NCI-H187 (cell line): ENCODE results near the gene STXBP4.
"Not testable (repeated sequence)": the region's sequence is repeated elsewhere in the genome, so short reads cannot be mapped to it uniquely, and the experiment has no call there.

Experiments used
- DNase-seq, 2 experiments: peaks; one replicate each; lab custom pipeline; 2025; lab: John Stamatoyannopoulos, UW

Gene STXBP4

GRCh38 chr17:55040611-55041010 is 72.0 kb downstream of the STXBP4 start:
- DNase-seq: no peak

- no peak for DNase-seq
Measured at GRCh38 chr17:55053855-55054254, 85.3 kb downstream of the STXBP4 start.

GRCh38 chr17:55054429-55054828 is 85.9 kb downstream of the STXBP4 start:
- DNase-seq: no peak

GRCh38 chr17:55056526-55056925 is 88.0 kb downstream of the STXBP4 start:
- no peak for DNase-seq

GRCh38 chr17:55057184-55057583 is 88.6 kb downstream of the STXBP4 start:
- no peak for DNase-seq

GRCh38 chr17:55059724-55060123 is 91.2 kb downstream of the STXBP4 start:
- no peak for DNase-seq

GRCh38 chr17:55062921-55063320 is 94.4 kb downstream of the STXBP4 start:
- no peak for DNase-seq

- no peak for DNase-seq
Measured at GRCh38 chr17:55063885-55064874, 95.6 kb downstream of the STXBP4 start.

GRCh38 chr17:55067697-55068439 is 99.3 kb downstream of the STXBP4 start:
- no peak for DNase-seq

- no peak for DNase-seq
Measured at GRCh38 chr17:55068862-55069811, 100.6 kb downstream of the STXBP4 start.

GRCh38 chr17:55069983-55070529 is 101.5 kb downstream of the STXBP4 start:
- no peak for DNase-seq

- DNase-seq: no peak
Measured at GRCh38 chr17:55072898-55073297, 104.3 kb downstream of the STXBP4 start.

- not testable (repeated sequence) for DNase-seq
Measured at GRCh38 chr17:55073467-55073866, 104.9 kb downstream of the STXBP4 start.

- DNase-seq: no peak
Measured at GRCh38 chr17:55081559-55081958, 113.0 kb downstream of the STXBP4 start.

- no peak for DNase-seq
Measured at GRCh38 chr17:55086635-55087058, 118.1 kb downstream of the STXBP4 start.

GRCh38 chr17:55089256-55089655 is 120.7 kb downstream of the STXBP4 start:
- DNase-seq: no peak

GRCh38 chr17:55090079-55090492 is 121.5 kb downstream of the STXBP4 start:
- DNase-seq: no peak

- no peak for DNase-seq
Measured at GRCh38 chr17:55093353-55093752, 124.8 kb downstream of the STXBP4 start.

GRCh38 chr17:55098765-55099164 is 130.2 kb downstream of the STXBP4 start:
- no peak for DNase-seq

GRCh38 chr17:55110521-55110920 is 142.0 kb downstream of the STXBP4 start:
- no peak for DNase-seq

GRCh38 chr17:55114283-55114682 is 145.7 kb downstream of the STXBP4 start:
- no peak for DNase-seq
